ENCODE measurements around the gene ATL2.
"Not testable (repeated sequence)": the region's sequence is repeated elsewhere in the genome, so short reads cannot be mapped to it uniquely, and the experiment has no call there.

The ATL2 gene

GRCh38 chr2:38377050-38377828 lies at the start of gene ATL2:
Gene ATL2, minus strand, starts transcription at chr2:38377273. Its CDS starts 13 bp downstream, at chr2:38377260.
- DNase-seq (ENCODE audit: low spot score) = peak; percentile 95

- no peak for DNase-seq (ENCODE audit: low spot score)
Measured at GRCh38 chr2:38423763-38424162, 46.7 kb upstream of the ATL2 start.

GRCh38 chr2:38421274-38422056 lies 44.4 kb upstream of the ATL2 start:
- DNase-seq (ENCODE audit: low spot score) = no peak

- DNase-seq (ENCODE audit: low spot score) = no peak
Measured at GRCh38 chr2:38419499-38419898, 42.4 kb upstream of the ATL2 start.

- DNase-seq (ENCODE audit: low spot score) = no peak
Measured at GRCh38 chr2:38418735-38419134, 41.7 kb upstream of the ATL2 start.

- no peak for DNase-seq (ENCODE audit: low spot score)
Measured at GRCh38 chr2:38417745-38418689, 40.9 kb upstream of the ATL2 start.

GRCh38 chr2:38416296-38417036 lies 39.4 kb upstream of the ATL2 start:
- no peak for DNase-seq (ENCODE audit: low spot score)

GRCh38 chr2:38415728-38416291 lies 38.7 kb upstream of the ATL2 start:
- no peak for DNase-seq (ENCODE audit: low spot score)

- no peak for DNase-seq (ENCODE audit: low spot score)
Measured at GRCh38 chr2:38415023-38415422, 38.0 kb upstream of the ATL2 start.

GRCh38 chr2:38412235-38412871 lies 35.3 kb upstream of the ATL2 start:
- DNase-seq (ENCODE audit: low spot score) = not testable (repeated sequence)

GRCh38 chr2:38409156-38410102 lies 32.4 kb upstream of the ATL2 start:
- no peak for DNase-seq (ENCODE audit: low spot score)

GRCh38 chr2:38407111-38407682 lies 30.1 kb upstream of the ATL2 start:
- no peak for DNase-seq (ENCODE audit: low spot score)

- DNase-seq (ENCODE audit: low spot score) = no peak
Measured at GRCh38 chr2:38406597-38407110, 29.6 kb upstream of the ATL2 start.

- DNase-seq (ENCODE audit: low spot score) = no peak
Measured at GRCh38 chr2:38405917-38406596, 29.0 kb upstream of the ATL2 start.

- DNase-seq (ENCODE audit: low spot score) = no peak
Measured at GRCh38 chr2:38400513-38400912, 23.4 kb upstream of the ATL2 start.

GRCh38 chr2:38398739-38399138 lies 21.7 kb upstream of the ATL2 start:
- no peak for DNase-seq (ENCODE audit: low spot score)

GRCh38 chr2:38394903-38395341 lies 17.8 kb upstream of the ATL2 start:
- no peak for DNase-seq (ENCODE audit: low spot score)

- no peak for DNase-seq (ENCODE audit: low spot score)
Measured at GRCh38 chr2:38394041-38394440, 17.0 kb upstream of the ATL2 start.
